ENCODE data around the gene ANGPTL4.
"Not testable (repeated sequence)": the region's sequence is repeated elsewhere in the genome, so short reads cannot be mapped to it uniquely, and the experiment has no call there.

The ANGPTL4 gene

DNA sequence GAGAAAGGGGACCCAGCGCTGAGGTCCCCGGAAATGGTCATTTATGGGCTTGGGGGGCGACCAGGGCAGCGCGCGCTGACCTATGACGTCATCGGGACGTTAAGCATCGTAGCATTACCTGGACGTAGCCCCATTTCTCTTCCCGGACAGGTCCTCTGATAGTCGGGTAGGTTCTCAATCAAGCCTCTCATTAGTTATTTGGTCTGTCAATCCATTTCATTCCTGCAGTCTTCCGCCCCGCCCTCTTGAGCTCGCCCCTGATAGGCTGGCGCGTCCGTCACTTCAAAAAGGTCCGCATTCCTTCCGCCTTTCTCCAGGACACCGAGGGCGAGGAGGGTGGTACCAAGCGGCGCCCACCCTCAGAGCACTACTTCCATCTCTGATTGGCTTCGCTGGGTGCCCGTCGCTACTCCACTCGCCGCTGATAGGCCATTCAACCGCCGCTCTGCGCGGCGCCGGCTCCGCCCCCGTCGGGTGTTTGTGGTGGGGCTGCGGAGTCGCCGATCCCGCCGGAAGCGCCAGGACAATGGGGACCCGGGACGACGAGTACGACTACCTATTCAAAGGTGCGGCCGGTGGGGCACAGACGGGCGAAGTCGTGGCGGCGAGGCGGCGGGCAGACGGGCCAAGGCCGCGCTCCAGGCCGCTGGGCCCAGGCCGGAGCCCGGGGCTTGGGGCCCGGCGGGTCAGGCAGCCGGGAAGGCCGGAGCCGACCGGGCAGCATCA is 26.1 kb downstream of the ANGPTL4 start, which contains the start of gene RAB11B:
Gene RAB11B (plus strand): TSS at position 470 of the 726 bp plus-strand sequence. CDS start 57 bp downstream, at position 527.
- DNase-seq (ENCODE audit: low read depth, low spot score) = peak; percentile 100

DNA sequence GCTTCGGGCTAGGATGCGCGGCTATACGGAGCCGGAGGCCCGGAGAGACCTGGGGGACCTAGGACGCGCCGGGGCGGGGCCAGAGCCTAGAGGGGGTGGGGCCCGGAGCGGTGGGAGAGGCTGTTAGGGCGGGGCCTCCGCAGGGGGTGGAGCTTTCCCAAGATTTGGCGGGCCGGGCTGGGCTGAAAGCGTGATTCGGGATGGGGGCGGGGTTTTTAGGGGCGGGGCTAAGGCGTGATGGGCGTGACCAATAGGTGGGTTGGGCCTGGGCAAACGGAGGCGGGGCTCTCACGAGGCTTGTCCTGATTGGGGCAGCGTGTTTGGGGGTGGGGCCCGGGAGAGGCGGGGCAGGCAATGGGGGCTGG is 26.6 kb downstream of the ANGPTL4 start:
- DNase-seq (ENCODE audit: low read depth, low spot score) = no peak

DNA sequence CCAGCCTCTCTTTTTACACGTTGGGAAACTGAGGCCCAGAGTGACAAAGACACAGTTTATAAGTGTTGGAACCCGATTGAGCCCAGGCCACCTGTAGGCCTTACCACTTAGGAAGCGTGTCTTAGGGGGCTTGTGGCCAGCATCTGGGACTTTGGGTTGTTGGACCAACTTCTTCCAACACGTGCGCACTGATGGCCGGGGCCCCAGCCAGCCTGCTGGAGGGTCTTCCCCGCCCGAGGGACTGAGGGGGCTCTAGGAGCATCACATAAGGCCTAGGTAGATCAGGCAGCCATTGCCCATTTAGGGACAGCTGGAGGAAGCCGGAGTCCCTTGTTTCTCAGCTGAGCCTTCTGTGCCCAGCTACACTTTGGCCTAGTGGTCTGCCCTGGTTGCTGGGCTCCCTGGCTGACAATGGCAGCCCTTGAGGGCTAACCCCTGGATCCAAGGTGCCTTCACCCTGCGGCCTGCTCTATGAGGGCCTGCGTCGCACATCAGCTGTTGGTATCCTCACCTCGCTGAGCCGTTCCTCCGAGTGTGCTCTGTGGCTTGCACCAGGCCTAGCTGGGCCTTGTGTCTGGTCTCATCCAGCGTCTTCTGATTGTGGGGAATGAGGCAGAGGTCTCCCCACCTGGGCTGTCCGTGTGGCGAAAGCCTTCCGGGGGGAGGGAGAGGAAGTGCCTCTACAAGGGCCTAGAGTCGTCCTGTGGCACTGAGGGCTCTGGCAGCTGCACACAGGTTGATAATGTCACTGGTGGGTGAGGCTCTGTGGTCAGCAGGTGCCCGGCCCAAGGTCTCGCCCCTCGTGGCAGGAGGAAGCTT is 27.5 kb downstream of the ANGPTL4 start:
- DNase-seq (ENCODE audit: low read depth, low spot score) = no peak

DNA sequence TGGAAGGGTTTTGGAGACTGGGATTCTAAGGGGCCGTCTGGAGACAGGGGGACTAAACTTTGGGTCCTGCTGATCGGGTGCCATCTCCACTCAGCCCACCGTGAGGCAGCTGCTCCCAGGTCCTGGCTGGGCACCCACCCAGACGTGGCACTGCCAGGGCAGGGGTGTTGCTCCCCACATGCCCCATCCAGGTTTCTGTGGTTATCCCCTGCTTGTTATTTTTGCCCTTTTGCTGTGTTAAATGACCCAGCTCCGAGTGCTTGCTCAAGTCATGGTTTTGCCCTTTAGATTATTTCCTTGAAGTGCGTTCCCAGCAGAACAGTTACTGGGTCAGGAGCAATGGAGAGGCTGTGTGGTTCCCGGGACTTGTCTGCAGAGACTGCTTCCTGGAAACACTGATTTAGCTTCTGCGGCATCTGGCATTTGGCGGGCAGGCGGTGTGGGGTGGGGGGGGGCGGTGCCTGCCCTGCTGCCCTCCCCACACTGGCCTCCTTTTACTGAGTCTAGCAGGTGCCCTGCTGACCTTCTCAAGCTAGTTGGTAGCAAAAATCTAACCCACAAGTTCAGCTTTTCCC is 28.1 kb downstream of the ANGPTL4 start:
- no peak for DNase-seq (ENCODE audit: low read depth, low spot score)

DNA sequence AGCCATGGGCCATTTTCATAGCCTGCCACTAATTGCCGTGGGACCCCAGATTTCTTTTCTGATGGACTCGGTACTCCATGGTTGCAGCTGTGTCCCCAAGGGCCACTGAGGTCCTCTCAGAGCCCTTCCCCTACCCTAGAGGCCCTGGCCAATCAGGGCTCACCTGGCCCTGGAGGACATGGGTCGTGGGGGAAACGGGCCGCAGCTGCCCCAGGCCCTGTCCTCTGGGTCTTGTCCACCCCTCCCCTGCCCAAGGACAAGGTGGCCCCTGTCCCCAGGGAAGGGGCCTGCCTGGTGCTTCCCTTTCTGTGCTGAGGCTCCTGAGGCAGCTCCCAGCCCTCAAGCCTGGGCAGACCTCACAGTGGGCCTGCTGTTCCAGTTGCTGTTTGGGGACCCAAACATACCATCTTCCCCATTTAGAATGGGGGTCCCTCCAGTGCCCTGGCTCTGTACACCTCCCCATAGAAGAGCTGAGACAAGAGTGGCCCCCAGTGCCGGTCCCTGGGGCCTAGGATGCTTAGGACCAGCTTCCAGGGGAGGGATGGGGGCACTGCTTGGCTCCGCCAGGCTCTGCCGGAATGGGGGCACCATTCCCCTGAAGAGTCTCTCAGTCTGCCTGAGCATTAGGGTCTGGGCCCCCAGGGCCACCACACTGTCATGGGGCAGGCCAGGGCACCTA is 29.4 kb downstream of the ANGPTL4 start:
- no peak for DNase-seq (ENCODE audit: low read depth, low spot score)

DNA sequence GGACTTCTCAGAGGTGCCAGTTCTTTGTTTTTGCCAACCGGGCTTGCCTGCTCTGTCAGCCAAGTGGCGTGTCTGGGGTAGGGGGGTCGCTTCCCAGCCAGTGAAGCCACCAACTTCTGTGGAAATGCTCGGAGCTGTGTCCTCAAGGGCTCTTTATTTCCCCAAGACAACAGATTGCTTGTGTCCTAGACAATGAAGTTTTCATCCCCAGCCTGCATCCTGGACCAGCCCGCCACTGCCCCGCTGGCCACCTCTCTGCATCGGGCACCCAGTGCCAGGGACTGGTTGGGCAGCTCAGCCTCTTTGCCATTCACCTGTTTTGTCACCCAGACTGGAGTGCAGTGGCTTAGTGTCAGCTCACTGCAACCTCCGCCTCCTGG is 29.9 kb downstream of the ANGPTL4 start:
- DNase-seq (ENCODE audit: low read depth, low spot score) = no peak

DNA sequence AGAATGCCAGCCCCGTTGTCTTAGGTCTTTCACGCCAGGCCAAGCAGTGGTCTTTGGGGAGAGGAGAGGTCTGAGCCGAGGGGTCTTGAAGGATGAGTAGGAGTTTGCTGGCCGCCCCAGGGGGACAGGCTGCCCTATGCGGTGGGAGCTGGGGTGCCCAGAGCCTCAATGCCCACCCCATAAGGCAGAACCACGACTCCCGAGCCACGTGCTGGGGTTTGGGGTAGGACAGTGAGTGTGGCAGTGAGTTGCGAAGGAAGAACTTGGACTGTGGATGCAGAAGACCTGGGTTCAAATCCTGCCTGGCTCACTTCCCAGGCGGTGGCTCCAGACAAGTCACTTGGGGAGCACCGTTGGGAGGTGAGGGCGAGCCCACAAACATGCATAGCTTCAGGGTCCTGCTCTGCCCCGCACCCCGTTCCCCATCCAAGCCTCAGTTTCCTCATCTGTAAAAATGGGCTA is 31.7 kb downstream of the ANGPTL4 start:
- no peak for DNase-seq (ENCODE audit: low read depth, low spot score)

DNA sequence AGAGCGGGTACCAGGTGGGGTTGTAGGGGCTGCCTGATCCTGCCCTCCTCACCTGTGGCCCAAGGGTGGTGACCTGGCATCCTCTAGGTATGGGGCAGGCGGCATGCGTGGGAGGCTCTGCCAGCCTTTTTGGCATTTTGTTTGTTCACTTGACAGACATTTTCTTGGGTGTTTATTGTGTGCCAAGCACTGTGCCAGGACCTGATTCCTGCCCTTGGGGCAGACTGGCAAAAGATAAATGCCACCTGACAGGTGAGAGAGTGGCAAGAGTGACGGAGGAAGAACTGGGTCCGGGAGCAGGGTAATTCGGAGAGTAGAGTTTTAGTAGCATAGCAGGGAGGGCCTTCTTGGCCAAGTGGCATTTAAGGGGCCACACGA is 32.2 kb downstream of the ANGPTL4 start:
- no peak for DNase-seq (ENCODE audit: low read depth, low spot score)

DNA sequence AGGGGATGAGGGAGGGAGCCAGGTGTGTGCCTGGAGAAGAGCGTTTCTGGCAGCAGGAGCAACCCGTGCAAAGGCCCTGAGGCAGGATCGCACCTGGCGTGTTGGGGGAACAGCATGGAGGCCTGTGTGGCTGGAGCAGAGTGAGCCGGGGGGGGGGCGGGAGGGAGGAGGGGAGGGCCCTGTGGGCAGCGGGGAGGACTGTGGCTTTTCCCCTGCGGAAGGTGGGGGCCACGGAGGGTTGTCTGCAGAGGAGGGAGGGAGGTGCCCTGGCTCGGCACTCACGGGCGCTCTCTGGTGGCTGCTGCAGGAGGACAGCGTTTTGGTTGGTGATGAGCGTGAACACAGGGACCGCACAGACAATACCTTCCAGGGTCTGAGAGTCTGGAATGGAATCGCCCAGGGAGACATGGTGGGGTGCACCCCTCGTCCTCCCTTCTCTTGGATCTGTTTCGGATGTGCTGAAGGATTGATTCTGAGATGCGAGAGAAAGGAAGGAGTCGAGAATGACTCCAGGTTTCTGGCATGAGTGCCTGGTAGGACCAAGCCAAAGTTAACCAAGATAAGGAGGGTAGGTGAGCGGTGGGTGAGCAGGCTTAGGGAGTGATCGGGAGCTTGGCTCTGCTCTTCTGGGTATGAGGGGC is 32.7 kb downstream of the ANGPTL4 start:
- no peak for DNase-seq (ENCODE audit: low read depth, low spot score)

DNA sequence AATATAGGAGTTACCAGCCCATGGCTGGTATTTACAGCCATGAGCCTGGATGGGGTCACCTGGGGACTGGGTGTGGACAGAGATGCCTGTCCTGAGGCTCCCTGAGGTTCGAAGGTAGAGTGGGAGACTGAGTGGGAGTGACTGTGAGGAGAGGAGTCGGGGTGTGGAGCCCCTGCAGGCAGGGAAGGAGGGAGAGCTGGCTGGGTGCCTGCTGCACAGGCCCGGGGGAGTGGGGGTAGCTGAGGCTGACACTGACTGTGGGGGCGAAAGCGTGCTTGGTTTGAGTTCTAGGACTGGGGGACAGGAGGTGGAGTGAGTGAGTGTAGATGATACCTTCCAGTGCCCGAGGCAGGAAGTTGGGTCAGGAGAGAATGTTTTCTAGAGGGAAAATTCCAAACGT is 33.3 kb downstream of the ANGPTL4 start:
- DNase-seq (ENCODE audit: low read depth, low spot score) = no peak

DNA sequence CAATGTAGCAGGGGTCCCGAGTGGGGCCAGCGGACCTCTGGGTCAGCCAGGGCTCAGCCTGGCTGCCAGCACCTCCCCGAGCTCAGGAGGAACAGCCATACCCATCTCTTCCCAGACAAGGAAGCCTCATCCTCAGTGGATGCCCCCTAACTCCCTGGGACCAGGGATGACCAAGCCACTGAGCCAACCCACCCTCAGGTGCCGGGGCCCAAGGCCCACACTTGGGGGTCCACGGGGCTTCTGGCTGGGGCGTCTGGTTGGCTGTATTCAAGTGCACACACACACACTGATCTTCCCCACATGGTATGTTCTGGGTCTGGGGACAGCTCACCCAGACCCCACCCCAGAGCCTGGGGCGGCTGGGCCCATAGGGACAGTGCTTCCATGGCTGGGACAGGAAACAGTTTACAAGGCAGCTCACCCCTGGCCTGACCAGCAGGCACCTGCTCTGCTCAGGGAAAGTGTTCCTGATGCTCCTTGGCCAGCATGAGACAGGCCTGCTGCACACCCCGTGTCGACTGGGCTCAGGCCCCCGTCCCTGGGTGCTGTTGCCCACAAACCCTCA is 33.9 kb downstream of the ANGPTL4 start:
- DNase-seq (ENCODE audit: low read depth, low spot score) = no peak

DNA sequence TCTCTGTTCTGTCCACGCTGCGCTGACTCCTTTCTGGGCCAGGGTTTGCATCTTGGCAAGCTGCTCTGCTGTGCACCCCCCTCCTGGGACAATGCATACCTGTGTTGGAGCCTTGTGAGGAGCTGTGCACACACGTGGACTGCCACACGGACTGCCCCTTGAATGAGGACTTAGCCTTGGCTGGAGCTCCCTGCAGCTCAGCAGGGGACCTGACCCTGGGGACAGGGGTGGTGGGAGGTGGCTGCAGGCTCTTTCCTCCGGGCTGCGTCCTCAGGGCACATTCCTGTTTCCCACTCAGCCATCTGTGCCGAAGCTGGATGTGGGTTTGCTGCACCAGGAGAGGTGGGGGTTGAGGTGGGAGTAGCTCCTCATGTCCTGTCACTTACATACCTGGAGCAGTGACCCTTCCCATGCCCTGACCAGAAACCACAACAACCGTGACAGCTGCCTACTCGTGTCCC is 34.4 kb downstream of the ANGPTL4 start:
- DNase-seq (ENCODE audit: low read depth, low spot score) = no peak

DNA sequence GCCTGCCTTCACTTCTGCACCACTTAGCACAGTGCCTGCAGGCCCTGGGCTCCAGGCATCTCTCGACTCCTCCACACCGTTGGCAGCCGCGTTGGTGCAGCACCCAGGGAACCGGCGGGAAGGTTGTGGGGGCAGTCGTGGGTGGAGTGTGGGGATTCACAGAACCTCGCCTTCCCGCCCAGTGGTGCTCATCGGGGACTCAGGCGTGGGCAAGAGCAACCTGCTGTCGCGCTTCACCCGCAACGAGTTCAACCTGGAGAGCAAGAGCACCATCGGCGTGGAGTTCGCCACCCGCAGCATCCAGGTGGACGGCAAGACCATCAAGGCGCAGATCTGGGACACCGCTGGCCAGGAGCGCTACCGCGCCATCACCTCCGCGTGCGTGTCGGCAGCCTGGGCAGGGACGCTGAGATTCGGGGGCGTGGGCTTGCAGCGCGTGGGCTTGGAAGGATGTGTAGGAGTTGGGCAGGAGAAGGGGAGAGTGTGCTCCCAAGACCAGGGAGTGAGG is 35.8 kb downstream of the ANGPTL4 start:
- no peak for DNase-seq (ENCODE audit: low read depth, low spot score)

DNA sequence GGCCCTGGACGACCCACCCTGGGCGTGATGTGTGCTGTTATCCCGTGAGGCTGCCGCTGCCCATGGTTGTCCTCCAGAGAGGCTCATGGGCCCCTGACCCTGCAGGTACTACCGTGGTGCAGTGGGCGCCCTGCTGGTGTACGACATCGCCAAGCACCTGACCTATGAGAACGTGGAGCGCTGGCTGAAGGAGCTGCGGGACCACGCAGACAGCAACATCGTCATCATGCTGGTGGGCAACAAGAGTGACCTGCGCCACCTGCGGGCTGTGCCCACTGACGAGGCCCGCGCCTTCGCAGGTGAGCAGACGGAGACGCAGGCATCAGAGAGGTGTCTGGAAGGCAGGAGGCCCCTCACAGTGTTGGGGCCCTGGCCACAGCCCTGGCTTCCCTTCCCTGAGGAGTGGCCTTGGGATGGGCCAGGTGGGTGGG is 38.0 kb downstream of the ANGPTL4 start:
- no peak for DNase-seq (ENCODE audit: low read depth, low spot score)

DNA sequence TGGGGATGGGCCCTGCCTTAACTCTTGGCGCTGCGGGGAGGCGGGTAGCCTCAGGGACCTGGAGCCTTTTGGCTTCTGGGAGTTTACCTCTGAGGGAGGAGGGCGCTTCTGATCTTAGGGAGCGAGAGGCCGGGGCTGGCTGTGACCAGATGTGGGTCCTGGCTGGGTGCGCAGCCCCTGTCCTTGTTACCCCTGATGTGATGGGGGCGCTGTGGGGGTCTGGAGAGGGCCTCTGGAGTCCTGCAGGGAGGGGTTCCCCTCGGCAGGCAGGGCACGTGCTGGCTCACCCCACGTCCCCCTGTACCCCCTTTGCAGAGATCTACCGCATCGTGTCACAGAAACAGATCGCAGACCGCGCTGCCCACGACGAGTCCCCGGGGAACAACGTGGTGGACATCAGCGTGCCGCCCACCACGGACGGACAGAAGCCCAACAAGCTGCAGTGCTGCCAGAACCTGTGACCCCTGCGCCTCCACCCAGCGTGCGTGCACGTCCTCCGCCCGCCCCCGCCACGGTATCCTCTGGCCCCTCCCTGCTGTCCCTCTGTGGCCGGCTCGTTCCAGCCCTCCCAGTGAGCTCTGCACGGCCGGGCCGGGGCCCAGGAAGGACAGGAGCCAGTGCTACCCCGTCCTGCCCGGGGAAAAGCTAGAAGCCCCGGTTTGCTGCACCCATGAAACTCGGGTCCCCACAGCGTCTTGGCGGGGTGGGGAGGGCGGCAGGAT is 39.3 kb downstream of the ANGPTL4 start:
- DNase-seq (ENCODE audit: low read depth, low spot score) = no peak

DNA sequence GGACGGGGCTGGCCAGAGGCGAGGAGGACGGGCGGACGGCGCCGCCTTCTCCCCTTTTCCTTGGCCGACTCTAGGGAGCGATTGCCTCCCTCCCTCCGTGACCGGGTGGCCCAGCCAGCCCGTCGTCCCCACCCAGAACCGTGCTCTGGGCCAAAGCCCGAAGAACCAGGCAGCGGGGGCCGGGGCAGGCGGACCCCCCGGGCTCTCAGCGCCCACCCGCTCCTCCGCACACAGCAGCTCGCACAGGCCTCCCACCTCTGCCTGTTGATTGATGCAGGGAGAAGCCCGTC is 39.8 kb downstream of the ANGPTL4 start:
- no peak for DNase-seq (ENCODE audit: low read depth, low spot score)

DNA sequence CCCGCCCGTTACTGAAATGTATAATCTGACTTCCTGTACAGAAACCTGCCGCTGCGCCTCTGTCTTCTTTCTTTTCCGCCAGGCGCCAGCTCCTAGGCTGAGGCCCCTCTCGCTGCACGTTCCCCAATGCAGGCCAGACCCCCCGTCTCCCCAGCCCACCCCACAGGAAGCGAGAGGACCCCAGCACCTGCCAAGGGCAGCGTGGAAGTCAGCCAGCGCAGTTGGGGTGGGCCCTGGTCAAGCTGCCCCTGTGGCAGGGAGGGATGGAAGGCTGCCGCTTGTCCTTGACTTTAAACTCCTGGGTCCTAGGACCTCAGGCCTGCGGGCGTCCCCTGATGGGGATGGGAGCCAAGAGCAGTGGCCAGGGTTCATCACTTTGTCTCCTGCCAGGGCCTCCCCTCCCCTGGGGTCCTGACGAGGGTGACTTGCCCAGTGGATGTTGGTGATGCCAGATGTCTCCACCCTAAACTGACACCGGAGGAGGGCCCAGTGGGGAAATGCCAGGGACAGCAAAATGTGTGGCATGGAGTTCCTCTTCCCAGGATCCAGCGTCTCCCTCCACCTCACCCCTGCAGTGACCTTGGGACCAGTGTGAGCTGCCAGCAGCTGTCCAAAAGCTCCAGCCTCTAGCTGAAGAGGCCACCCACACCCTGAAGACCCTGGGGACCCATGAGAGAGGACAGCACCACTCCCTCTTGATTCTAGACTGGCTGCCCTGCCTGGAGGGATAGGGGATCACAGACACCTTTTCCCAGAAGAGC is 40.6 kb downstream of the ANGPTL4 start:
- no peak for DNase-seq (ENCODE audit: low read depth, low spot score)

DNA sequence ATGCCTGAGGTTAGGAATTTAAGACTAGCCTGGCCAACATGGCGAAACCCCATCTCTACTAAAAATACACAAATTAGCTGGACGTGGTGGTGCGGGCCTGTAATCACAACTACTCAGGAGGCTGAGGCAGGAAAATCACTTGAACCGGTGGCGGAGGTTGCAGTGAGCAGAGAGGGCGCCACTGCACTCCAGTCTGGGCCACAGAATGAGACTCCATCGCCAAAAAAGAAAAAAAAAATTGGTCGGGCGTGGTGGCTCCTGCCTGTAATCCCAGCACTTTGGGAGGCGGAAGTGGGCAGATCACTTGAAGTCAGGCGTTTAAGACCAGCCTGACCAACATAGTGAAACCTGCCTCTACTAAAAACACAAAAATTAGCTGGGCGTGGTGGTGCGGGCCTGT is 46.8 kb downstream of the ANGPTL4 start:
- not testable (repeated sequence) for DNase-seq (ENCODE audit: low read depth, low spot score)

DNA sequence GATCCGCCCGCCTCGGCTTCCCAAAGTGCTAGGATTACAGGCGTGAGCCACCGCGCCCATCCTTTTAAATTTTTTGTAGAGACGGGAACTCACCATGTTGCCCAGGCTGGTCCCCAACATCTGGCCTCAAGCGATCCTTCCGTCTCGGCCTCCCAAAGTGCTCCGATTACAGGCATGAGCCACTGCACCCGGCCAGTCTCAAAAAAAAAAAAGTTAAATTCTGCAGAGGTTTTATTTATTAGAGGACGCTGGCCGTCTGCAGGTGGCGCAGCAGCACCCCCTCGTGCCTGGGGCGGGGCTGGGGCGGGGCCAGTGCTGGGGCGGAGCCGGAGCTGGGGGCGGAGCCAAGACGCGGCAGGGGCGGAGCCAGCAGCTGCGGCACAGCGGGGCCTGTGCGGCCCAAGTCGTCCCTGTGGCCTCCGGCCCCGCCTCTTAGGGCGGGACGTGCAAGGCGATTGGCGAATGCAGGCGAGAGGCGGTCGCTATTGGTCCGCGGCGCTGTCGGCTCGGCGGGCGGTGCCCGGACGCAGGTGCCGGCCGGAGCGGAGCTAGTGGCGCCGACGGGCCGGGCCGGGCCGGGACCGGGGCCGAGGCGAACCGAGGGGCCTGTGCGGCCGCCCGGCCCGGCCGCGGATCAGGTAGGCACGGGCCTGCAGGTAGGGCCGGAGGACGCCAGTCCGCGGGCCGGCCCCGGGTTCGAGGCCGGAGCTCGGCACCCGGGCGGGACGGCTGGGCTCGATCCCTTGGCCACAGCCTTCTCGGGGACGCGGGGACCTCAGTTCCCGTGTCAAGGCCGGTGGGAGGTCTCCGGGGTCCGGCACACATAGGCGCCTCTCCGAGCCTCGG is 49.1 kb downstream of the ANGPTL4 start, which contains the start of gene MARCHF2:
Gene MARCHF2 (plus strand): TSS at position 523 of the 846 bp plus-strand sequence. CDS start 8,536 bp downstream, outside the sequence.
- no peak for DNase-seq (ENCODE audit: low read depth, low spot score)
